Muscle of leg (tissue), 11 donors: ENCODE measurements around the gene KAT5. TPM values are rescaled to one million over a fixed set of nuclear protein-coding genes. Genes with fewer than 3 reads are reported as not detected.
A peak's percentile ranks its signal among the peaks of the same experiment; 100 is the strongest.
"Not testable (repeated sequence)": the region's sequence is repeated elsewhere in the genome, so short reads cannot be mapped to it uniquely, and the experiment has no call there.

Experiments
- DNase-seq: peaks from one replicate; pipeline ENCODE4 v3.0.0; 2013
- H3K27ac ChIP-seq: one replicate; pipeline ENCODE4 v1.5.1; 2013; ENCODE audit warnings: mild to moderate bottlenecking, low read length, control low read depth
- H3K27me3 ChIP-seq: one replicate; pipeline ENCODE4 v1.6.1; 2013; ENCODE audit warnings: low read length; ENCODE audit not compliant: control insufficient read depth, insufficient read depth
- H3K36me3 ChIP-seq: one replicate; pipeline ENCODE4 v1.6.1; 2013; ENCODE audit warnings: low read length; ENCODE audit not compliant: control insufficient read depth, insufficient read depth
- H3K4me1 ChIP-seq: one replicate; pipeline ENCODE4 v1.6.1; 2013; ENCODE audit warnings: low read length; ENCODE audit not compliant: control insufficient read depth, insufficient read depth
- H3K4me3 ChIP-seq: one replicate; pipeline ENCODE4 v1.5.1; 2013; ENCODE audit warnings: low read length, control low read depth
- H3K9me3 ChIP-seq: replicated peaks from 2 replicates; pipeline ENCODE4 v1.6.1; 2013; ENCODE audit warnings: low read depth, low read length; ENCODE audit not compliant: control insufficient read depth
- WGBS: methylation state at CpG from one replicate; pipeline ENCODE4 v1.1.5; 2013; ENCODE audit warnings: missing lambda C conversion rate; ENCODE audit not compliant: insufficient coverage; 5-methylcytosine and 5-hydroxymethylcytosine counted together
- polyA plus RNA-seq, 8 donors: library from polyadenylated mRNA; unstranded; fragments of 120-200 nt; gene quantifications; one replicate each; pipeline versions ENCODE4 v1.2.1 to v1.2.3, GENCODE V29; 2013; ENCODE audit warnings: inconsistent platforms in 1 of 8, low replicate concordance in 1 of 8; ENCODE audit not compliant: insufficient read length in 8 of 8, insufficient read depth in 1 of 8
- total RNA-seq: library from RNA; stranded (reverse); fragments of 120-200 nt; gene quantifications from one replicate; pipeline ENCODE4 v1.2.4, GENCODE V29; 2013

Gene KAT5
- total and polyA plus RNA-seq, 9 donors, result 31.1 to 45.4 (median 40.4) TPM

GRCh38 chr11:65718531-65718930, 6.5 kb downstream of the KAT5 start:
- Histone ChIP-seq H3K27me3 (no peaks in the 10 kb centered on the region), H3K4me3 (no peak overlapping the region), H3K4me1 (peaks cover 19% of the 10 kb centered on the region), H3K27ac (no peak overlapping the region), H3K9me3 (no peaks in the 10 kb centered on the region), H3K36me3 (peaks cover 64% of the 10 kb centered on the region)
- DNase-seq, result no peak
- WGBS, result 93% methylated on average over 4 of the region's 4 CpGs

GRCh38 chr11:65718964-65719492, 7.0 kb downstream of the KAT5 start:
- WGBS, result 75% methylated on average over 8 of the region's 10 CpGs
- DNase-seq, result no peak
- H3K27me3 ChIP-seq, result no peaks in the 10 kb centered on the region
- H3K36me3 ChIP-seq, result peaks cover 59% of the 10 kb centered on the region
- no peak overlapping the region for H3K27ac ChIP-seq
- H3K4me1 ChIP-seq, result peaks cover 19% of the 10 kb centered on the region
- peak overlapping the region; percentile 68 for H3K4me3 ChIP-seq
- H3K9me3 ChIP-seq, result no peaks in the 10 kb centered on the region

- WGBS, result 2% methylated on average over 12 of the region's 17 CpGs
- Histone ChIP-seq H3K4me3 (peak overlapping the region; percentile 68), H3K4me1 (peaks cover 19% of the 10 kb centered on the region), H3K36me3 (peaks cover 51% of the 10 kb centered on the region), H3K27me3 (no peaks in the 10 kb centered on the region), H3K27ac (peak overlapping the region; percentile 82), H3K9me3 (no peaks in the 10 kb centered on the region)
- DNase-seq, result no peak
These were observed 7.8 kb downstream of the KAT5 start for GRCh38 chr11:65719871-65720210.

GRCh38 chr11:65720211-65720934, 8.3 kb downstream of the KAT5 start, which contains the start of gene RNASEH2C:
Gene RNASEH2C (minus strand): TSS chr11:65720798. CDS start chr11:65720758, 40 bp downstream.
- no peaks in the 10 kb centered on the region for H3K27me3 ChIP-seq
- peak within 1 kb of the TSS; percentile 68 for H3K4me3 ChIP-seq
- peak; percentile 96 for DNase-seq
- no peaks in the 10 kb centered on the region for H3K9me3 ChIP-seq
- peak within 1 kb of the TSS; percentile 82 for H3K27ac ChIP-seq
- H3K36me3 ChIP-seq, result peaks cover 46% of the 10 kb centered on the region
- H3K4me1 ChIP-seq, result peaks cover 19% of the 10 kb centered on the region
- under 1% methylated on average over 74 of the region's 76 CpGs for WGBS

- no peaks in the 10 kb centered on the region for H3K9me3 ChIP-seq
These were observed 10.2 kb downstream of the KAT5 start for GRCh38 chr11:65722261-65722660.

GRCh38 chr11:65726660-65727059, 14.6 kb downstream of the KAT5 start:
- no peak overlapping the region for H3K4me3 ChIP-seq
- H3K4me1 ChIP-seq, result no peaks in the 10 kb centered on the region
- no peak overlapping the region for H3K27ac ChIP-seq

More at GRCh38 chr11:65722261-65722660, 10.2 kb downstream of the KAT5 start:
- no peak overlapping the region for H3K27ac ChIP-seq
- WGBS, result 60% methylated on average over 1 of the region's 1 CpG
- no peaks in the 10 kb centered on the region for H3K27me3 ChIP-seq
- H3K4me1 ChIP-seq, result peaks cover 19% of the 10 kb centered on the region
- no peak for DNase-seq
- H3K36me3 ChIP-seq, result peaks cover 27% of the 10 kb centered on the region
- H3K4me3 ChIP-seq, result no peak overlapping the region

GRCh38 chr11:65727865-65728264, 15.8 kb downstream of the KAT5 start:
- Histone ChIP-seq H3K4me1 (no peaks in the 10 kb centered on the region), H3K27me3 (peaks cover 5% of the 10 kb centered on the region), H3K9me3 (no peaks in the 10 kb centered on the region), H3K4me3 (no peak overlapping the region), H3K27ac (no peak overlapping the region), H3K36me3 (no peaks in the 10 kb centered on the region)
- 82% methylated on average over 13 of the region's 15 CpGs for WGBS
- no peak for DNase-seq

More at GRCh38 chr11:65726660-65727059, 14.6 kb downstream of the KAT5 start:
- Histone ChIP-seq H3K27me3 (peaks cover 3% of the 10 kb centered on the region), H3K36me3 (no peaks in the 10 kb centered on the region), H3K9me3 (no peaks in the 10 kb centered on the region)
- DNase-seq, result no peak
- 73% methylated on average over 5 of the region's 6 CpGs for WGBS

GRCh38 chr11:65730461-65730860, 18.4 kb downstream of the KAT5 start:
- H3K4me3 ChIP-seq, result no peak overlapping the region
- no peaks in the 10 kb centered on the region for H3K9me3 ChIP-seq
- no peaks in the 10 kb centered on the region for H3K4me1 ChIP-seq
- H3K27ac ChIP-seq, result no peak overlapping the region
- whole genome bisulfite sequencing, result no CpG with 5 or more reads among the region's 5 CpGs
- H3K27me3 ChIP-seq, result peaks cover 7% of the 10 kb centered on the region
- H3K36me3 ChIP-seq, result no peaks in the 10 kb centered on the region
- DNase-seq, result no peak

GRCh38 chr11:65735111-65735510, 23.1 kb downstream of the KAT5 start:
- H3K9me3 ChIP-seq, H3K4me1 ChIP-seq, DNase-seq, H3K27ac ChIP-seq, H3K36me3 ChIP-seq, H3K4me3 ChIP-seq: not testable (repeated sequence)
- H3K27me3 ChIP-seq, result peaks cover 13% of the 10 kb centered on the region
- 69% methylated on average over 3 of the region's 4 CpGs for WGBS

GRCh38 chr11:65736810-65737209, 24.8 kb downstream of the KAT5 start:
- no peak overlapping the region for H3K27ac ChIP-seq
- H3K27me3 ChIP-seq, result peaks cover 13% of the 10 kb centered on the region
- no peaks in the 10 kb centered on the region for H3K36me3 ChIP-seq
- no peak overlapping the region for H3K4me3 ChIP-seq
- peaks cover 3% of the 10 kb centered on the region for H3K9me3 ChIP-seq
- DNase-seq, result no peak
- H3K4me1 ChIP-seq, result no peaks in the 10 kb centered on the region
